NCI-H82 treated with DMSO at 0.1 percent for 48 hours (cell line): ENCODE data around the gene DGKB.
A peak's percentile ranks its signal among the peaks of the same experiment; 100 is the strongest.
"Not testable (repeated sequence)": the region's sequence is repeated elsewhere in the genome, so short reads cannot be mapped to it uniquely, and the experiment has no call there.

ENCODE experiments used
- DNase-seq: peaks from one replicate; lab custom pipeline; 2025; ENCODE audit not compliant: unreplicated experiment; lab: John Stamatoyannopoulos, UW

Gene DGKB

DNA sequence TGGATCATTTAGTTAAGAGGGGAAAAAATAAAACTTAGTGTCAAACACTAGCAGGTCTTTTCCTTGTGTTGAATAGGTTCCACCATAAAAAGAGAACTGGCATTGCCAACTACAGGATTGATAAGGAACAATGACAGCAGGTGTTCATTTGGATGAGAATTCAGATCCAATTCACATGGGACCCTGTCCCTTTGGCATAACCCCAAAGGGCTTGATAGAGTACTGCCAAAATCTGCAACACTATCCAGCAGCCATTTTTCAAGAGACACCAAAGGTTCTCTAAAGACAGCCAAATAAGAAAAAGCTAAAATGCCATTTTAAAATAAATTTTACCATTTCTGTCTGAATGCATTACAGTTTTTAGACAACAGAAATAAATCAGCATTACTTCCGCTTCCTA, 422.3 kb downstream of the DGKB start:
- no peak for DNase-seq

GRCh38 chr7:14478834-14479510, 423.6 kb downstream of the DGKB start:
- no peak for DNase-seq

GRCh38 chr7:14461716-14462115, 440.8 kb downstream of the DGKB start:
- DNase-seq: not testable (repeated sequence)

GRCh38 chr7:14458846-14459245, 443.7 kb downstream of the DGKB start:
- not testable (repeated sequence) for DNase-seq

DNA sequence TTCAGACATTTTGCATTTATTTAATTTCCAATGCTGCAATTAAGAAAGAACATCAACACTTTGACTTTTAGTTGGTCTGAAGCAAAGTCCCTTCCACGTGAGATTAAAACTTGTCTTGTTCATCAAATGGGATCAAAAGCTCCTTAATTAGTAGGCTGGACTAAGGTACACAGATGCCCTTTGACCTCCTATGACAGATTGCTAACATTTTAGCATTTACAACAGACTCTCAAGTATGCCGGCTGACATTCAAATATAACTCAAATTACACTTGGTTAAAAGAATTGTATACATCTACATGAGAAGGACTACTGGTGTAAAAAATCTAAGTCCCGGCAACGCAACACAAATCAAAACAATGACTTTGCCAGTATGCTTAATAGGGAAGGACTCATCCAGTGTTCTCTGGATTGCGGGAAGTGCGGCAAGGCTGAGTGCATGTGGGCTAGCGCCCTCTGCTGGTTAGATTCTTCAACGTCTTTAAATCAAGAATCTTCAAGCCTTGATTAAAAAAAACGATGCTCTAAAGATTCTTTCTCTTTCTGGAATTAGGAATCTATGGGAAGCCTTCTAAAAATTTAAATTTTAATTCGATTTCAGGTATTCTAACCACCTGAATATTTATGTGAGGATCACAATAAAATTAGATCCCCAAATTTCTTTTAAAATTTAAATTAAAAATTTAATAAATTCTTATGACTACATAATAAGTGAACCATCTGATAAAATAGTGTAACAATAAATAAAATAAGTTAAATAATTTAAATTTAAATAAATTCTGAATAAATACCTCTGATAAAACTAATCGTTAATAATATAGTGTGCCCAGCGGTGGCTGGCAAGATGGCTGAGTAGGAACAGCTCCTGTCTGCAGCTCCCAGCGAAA, 444.7 kb downstream of the DGKB start:
- peak; percentile 35 for DNase-seq

DNA sequence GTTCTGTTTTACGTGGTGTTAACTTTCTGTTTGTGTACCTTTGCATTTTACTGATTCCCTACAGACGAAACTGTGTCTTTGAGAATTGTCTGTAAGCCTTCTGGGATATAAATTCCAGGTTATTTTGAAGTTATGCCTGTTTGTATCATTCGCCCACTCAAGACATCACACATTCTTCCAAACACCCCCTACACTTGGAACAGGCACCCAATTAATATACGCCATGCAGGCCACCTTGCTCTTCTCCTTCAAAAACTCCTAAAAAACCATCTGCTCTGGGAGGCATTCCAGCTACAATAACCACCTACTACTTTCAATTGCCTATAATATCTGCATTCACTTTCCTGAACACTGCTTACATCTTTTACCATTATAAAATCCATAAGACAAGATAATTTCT, 453.3 kb downstream of the DGKB start:
- no peak for DNase-seq

DNA sequence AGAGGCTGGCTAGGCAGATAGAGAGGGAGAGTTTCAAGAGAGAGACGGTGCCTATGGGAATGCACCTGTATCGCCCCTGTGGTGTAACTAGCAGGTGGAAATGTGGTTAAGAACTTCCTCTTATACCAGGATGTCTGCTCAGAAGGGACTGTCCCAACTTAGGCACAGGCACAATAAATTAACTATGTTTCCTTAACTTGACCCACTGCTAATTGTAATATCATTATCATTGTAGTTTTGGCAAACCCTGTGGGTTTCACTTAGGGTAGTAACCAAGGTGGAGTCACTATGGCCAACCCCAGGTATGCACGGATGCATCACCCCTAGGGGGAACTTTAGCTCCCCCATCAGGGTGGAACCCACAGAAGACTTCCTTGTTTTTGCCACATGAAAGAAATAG, 455.7 kb downstream of the DGKB start:
- DNase-seq: no peak

GRCh38 chr7:14446219-14446618, 456.3 kb downstream of the DGKB start:
- no peak for DNase-seq

DNA sequence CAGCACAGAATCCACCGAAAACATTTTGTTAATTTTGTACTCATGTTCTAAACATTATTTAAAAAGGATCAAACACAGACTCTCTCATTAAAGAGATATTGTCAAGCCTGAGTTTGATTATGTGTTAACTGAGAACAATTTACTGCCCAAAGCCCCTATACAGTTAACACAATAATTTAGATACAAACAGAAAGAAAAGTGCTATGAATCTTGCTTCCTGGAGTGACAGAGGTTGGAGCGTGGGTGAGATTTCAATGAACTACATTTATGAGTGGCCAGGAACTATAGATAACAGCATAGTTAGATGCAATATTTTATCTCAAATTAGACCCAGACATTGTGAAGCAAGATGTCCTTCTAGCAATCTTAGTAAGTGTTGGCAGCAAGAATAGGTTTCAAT, 464.2 kb downstream of the DGKB start:
- no peak for DNase-seq

GRCh38 chr7:14436878-14437277, 465.7 kb downstream of the DGKB start:
- DNase-seq: no peak

GRCh38 chr7:14432924-14433323, 469.6 kb downstream of the DGKB start:
- peak; percentile 23 for DNase-seq

DNA sequence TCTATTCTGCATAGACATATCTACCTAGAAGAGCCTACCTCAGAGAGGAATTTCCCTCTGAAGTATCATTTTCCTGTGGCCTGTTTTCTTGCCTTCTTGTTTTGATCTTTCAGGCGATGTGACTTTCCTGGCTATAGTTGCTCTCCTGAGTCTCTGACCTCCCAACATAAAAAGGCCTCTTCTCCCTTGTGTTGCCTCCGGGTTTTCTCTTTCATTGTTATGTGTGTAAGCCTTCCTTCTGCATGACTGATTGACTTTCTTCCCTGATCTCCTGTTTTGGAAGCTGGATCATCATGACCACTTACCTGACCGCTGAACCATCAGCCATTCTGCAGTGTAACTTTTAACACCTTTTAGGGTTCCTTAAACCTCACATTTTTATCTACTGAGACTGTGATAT, 471.6 kb downstream of the DGKB start:
- DNase-seq: no peak

- DNase-seq: no peak
Observed at GRCh38 chr7:14425559-14425958, 477.0 kb downstream of the DGKB start.

DNA sequence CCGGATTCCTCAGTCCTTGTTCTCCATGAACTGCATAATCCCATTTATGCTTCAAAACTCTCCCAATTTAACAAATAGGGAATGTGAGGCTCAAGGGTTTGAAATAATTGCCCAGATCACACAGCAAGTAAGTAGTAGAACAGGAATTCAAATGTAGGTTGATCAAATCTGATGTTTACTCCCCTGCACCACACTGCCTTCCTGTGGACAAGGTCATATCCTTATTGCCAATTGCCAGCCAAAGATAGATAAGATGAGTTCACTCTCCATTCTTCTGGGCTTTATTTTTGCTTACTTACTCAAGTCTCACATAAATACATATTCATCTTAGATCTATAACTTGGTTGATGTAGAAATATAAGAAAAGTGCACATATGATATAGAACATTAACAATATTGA, 477.9 kb downstream of the DGKB start:
- DNase-seq: no peak

- no peak for DNase-seq
Observed at GRCh38 chr7:14420768-14421167, 481.8 kb downstream of the DGKB start.

- DNase-seq: no peak
Observed at GRCh38 chr7:14419531-14419930, 483.0 kb downstream of the DGKB start.

- no peak for DNase-seq
Observed at GRCh38 chr7:14418633-14419032, 483.9 kb downstream of the DGKB start.

DNA sequence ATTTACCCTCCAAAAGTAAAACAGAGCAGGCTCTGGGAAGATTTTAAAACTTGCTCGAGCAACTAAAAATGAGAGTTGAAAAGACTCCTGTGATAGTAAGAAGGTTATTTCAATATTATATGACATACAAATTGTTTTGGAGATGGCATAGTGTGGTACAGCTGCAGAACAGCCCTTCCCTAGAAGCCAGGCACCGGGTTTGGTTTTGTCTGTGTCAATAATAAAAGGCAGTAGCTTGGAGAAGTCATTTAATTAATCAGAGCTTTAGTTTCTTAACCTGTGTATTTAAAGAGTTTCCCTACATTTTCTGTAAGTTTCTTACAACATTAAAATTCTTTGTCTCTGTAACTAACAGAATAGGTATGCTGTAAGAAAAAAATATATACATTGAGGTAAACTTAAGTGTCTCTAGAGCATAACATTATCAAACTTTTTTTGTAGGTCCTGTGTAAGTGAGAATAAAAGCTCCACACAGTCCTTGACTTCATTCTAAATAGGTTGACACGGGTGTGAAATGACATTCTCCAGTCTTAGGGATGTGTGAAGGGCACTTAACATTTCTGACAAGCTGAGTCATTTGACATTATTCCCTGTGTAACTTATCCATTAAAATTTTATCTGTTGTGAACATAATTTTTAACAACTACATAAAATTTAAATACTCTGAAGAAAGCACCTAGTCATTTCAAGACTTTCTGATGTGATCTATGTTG, 488.1 kb downstream of the DGKB start:
- no peak for DNase-seq

DNA sequence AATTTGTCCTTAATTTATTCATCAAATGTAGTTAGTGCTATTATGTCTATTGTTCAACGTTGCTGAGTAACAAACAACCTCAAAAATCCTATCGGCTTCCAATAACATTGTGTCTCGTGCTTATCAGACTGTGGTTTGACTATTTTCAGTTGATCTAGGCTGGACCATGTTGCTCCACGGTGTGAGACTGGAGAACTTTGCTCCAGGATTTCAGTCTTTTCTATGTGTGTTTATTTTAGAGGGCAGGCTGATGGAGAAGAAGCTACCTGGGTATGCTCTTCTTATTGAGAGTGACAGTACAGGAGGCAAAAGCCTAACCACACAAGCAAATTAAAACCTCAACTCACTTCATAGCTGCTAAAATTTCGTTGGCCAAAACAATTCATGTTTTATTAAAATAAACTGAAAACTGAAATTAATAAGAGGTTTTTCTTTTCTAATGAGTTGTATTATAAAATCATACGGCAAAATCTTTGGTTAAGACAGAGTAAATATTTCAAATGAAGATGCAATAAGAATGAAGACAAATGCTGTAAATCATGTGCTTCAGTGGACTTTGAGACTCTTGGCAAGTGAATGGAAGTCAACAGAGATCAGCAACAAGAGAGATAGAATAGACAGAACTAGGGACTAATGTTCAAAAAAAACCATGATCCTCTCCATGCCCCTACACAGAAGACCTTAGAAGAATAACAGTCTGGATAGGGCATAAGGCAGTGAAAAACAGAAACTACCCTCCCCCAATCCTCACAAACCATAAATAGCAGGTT, 495.1 kb downstream of the DGKB start:
- DNase-seq: no peak

DNA sequence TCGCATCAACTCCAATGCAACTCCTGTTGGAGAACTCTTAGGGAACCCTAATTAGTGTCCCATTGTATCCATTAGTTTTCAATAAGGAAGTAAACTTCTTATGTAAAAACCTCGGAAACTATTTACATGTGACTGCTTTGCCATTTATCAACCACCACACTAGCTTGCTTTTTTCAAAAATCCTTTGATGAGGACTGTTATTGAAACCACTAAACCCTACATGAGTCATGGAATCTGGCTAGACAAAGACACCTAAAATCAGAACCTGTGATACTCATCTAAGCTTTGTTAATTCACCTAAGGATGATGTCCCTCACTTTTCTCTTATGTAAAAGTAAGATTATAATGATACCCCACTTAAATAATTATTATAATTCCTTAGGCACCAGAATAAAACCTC, 499.0 kb downstream of the DGKB start:
- DNase-seq: no peak

DNA sequence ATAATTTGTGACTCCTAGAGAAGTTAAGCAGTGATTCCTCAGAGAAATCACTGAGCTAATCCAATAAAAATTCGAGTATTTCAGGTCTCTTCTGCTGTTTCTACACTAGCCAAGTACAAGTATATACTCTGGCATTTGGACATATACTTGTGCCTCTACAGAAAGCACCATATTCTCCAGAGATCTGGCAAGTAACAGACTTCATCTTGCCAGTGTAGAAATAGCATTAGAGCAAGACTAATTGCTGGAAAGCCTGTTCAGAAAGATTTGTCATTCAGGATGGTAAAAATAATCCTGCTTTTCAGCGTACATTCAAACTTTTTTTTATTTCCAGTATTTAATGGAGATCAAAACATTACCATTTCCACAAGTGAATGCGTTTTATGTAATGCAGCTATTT, 502.3 kb downstream of the DGKB start:
- DNase-seq: no peak
